GM23338 (cell line): ENCODE results near the gene WDR53. TPM values are rescaled to one million over a fixed set of nuclear protein-coding genes. Genes with fewer than 3 reads are reported as not detected.

Experiments
- polyA plus RNA-seq: library from polyadenylated mRNA; unstranded; fragments of >200 nt; fragmentation: Nextera tagmentation; extraction: Ambion mirVana; gene quantifications from 2 replicates; pipeline ENCODE4 v1.2.1, GENCODE V29; 2016
- small RNA-seq: library from RNA; depleted of rRNA; stranded (forward); fragments of <200 nt; gene quantifications from one replicate; pipeline ENCODE3, GENCODE V24; 2014; ENCODE audit warnings: low replicate concordance
- total RNA-seq: library from RNA; depleted of rRNA; stranded (reverse); fragments of >200 nt; shearing (Covaris generic); gene quantifications from 2 replicates; pipeline ENCODE4 v1.2.3, GENCODE V29; 2014; rRNA removed

Gene WDR53
- total and polyA plus RNA-seq, 2 experiments from 2014 or later, result 6.8 to 29.7 TPM

Small RNAs within 50 kb of the gene (small RNA-seq; reads per million reads assigned to genes)
- 1.1 reads per million, percentile 64 among the genes with 10 or more reads in this experiment for gene RPS29P3

Other genes starting within 250 kb of the WDR53 start
- not detected in 2 replicates for gene TM4SF19, start 230.2 kb downstream of the WDR53 start, total RNA-seq
- gene TM4SF19, start 230.2 kb downstream of the WDR53 start, polyA plus RNA-seq, result 0.16 TPM in 1 of 2 replicates, not detected in the other
- gene UBXN7, start 136.1 kb downstream of the WDR53 start, total RNA-seq, result 45.2 and 46.2 TPM in 2 replicates
- 27.6 and 37.9 TPM in 2 replicates for gene UBXN7, start 136.1 kb downstream of the WDR53 start, polyA plus RNA-seq
- 51.0 and 53.0 TPM in 2 replicates for gene RNF168, start 64.8 kb downstream of the WDR53 start, total RNA-seq
- 29.5 and 33.0 TPM in 2 replicates for gene RNF168, start 64.8 kb downstream of the WDR53 start, polyA plus RNA-seq
- not detected in 2 replicates for gene SMCO1, start 53.2 kb downstream of the WDR53 start, total RNA-seq
- not detected in 2 replicates for gene SMCO1, start 53.2 kb downstream of the WDR53 start, polyA plus RNA-seq
- gene FBXO45, start 106 bp upstream of the WDR53 start, total RNA-seq, result 23.7 and 25.3 TPM in 2 replicates
- gene FBXO45, start 106 bp upstream of the WDR53 start, polyA plus RNA-seq, result 10.3 and 11.5 TPM in 2 replicates
- gene NRROS, start 71.1 kb upstream of the WDR53 start, total RNA-seq, result 5.9 and 8.5 TPM in 2 replicates
- gene NRROS, start 71.1 kb upstream of the WDR53 start, polyA plus RNA-seq, result 1.2 and 2.3 TPM in 2 replicates
- 1.6 and 2.3 TPM in 2 replicates for gene CEP19, start 143.7 kb upstream of the WDR53 start, total RNA-seq
- 1.8 and 2.5 TPM in 2 replicates for gene CEP19, start 143.7 kb upstream of the WDR53 start, polyA plus RNA-seq
- gene PIGX, start 143.8 kb upstream of the WDR53 start, total RNA-seq, result 14.5 and 24.4 TPM in 2 replicates
- gene PIGX, start 143.8 kb upstream of the WDR53 start, polyA plus RNA-seq, result 13.0 and 13.4 TPM in 2 replicates
- gene PAK2, start 171.3 kb upstream of the WDR53 start, total RNA-seq, result 49.4 and 56.0 TPM in 2 replicates
- gene PAK2, start 171.3 kb upstream of the WDR53 start, polyA plus RNA-seq, result 24.3 and 25.5 TPM in 2 replicates